Retinal pigment epithelial cell (primary cell): ENCODE results near the gene KIF5A.

Source experiments
- DNase-seq: peaks from one replicate; pipeline ENCODE4 v3.0.0-alpha.2; 2010; ENCODE audit warnings: low read depth
- H3K4me3 ChIP-seq: 2 replicates; pipeline ENCODE4 v1.5.1; 2011; ENCODE audit warnings: mild to moderate bottlenecking, low read length, control low read depth, moderate library complexity
- CTCF ChIP-seq: conservative IDR thresholded peaks from 2 replicates; pipeline ENCODE4 v1.5.1; 2011; ENCODE audit warnings: low read depth, low read length, control low read depth, inconsistent platforms

The KIF5A gene

DNA sequence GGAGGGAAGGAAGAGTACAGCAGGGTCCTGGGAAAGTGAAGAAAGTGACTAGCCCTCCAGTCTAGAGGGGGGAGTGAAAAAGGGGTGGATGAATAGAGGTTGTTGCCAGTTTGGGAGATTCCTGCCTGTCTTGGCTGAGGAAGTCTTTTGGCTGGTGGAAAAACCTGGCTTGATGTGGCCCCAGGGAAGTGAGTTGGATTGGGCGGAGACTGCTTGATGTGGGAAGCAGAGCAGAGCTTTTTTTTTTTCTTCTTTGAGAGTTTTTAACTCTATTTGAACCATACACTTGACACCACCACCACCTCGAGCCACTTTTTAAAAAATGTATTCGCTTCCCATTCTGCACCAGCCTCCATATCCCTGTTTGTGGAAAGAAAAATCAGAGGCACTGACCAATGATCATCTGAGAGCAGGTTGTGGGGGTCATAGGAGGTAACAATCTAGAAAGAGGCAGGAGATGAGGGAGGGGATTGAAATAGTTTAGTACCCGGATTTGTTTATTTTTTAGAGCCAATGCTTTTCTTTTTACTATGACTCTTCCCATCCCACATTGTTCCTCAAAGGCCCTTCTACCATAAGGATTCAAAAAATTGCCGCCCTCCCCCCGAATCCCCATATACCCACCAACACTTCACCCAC lies 54.1 kb downstream of the KIF5A start:
- no peak for DNase-seq
- TF ChIP-seq CTCF, result no peak
- peak overlapping the region; percentile 91 for H3K4me3 ChIP-seq

DNA sequence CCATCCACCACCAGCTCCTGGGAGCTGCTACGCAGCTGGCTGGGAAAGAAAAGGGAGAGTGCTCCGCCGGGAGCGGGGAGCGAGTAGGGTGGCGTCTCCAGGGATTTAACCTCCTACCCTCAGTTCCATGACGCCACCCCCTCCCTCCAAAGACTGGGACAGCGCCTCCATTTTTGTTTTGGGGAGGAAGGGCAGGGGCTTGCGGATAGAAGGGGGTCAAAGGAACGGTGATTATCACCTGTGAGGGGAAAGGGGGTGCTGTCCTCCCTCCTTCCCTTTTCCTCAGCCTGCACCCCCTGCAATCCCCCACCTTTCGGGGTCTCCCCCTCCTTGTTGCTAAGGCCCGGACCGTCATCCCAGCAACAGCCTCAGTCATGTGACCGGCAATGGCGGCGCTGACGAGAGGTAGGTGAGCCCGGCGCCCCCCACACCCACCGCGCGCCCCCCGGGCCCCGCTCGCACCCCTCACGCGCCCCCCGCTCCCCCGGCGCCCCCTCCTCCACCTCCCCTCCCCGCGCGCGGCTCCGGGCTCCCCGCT lies 54.7 kb downstream of the KIF5A start, which contains the start of gene DTX3:
DTX3 (plus strand) TSS at position 371 of the 538 bp plus-strand sequence. CDS start 1,694 bp downstream, outside the sequence.
- TF ChIP-seq CTCF, result no peak
- DNase-seq, result peak; percentile 12
- peak within 1 kb of the TSS; percentile 91 for H3K4me3 ChIP-seq

DNA sequence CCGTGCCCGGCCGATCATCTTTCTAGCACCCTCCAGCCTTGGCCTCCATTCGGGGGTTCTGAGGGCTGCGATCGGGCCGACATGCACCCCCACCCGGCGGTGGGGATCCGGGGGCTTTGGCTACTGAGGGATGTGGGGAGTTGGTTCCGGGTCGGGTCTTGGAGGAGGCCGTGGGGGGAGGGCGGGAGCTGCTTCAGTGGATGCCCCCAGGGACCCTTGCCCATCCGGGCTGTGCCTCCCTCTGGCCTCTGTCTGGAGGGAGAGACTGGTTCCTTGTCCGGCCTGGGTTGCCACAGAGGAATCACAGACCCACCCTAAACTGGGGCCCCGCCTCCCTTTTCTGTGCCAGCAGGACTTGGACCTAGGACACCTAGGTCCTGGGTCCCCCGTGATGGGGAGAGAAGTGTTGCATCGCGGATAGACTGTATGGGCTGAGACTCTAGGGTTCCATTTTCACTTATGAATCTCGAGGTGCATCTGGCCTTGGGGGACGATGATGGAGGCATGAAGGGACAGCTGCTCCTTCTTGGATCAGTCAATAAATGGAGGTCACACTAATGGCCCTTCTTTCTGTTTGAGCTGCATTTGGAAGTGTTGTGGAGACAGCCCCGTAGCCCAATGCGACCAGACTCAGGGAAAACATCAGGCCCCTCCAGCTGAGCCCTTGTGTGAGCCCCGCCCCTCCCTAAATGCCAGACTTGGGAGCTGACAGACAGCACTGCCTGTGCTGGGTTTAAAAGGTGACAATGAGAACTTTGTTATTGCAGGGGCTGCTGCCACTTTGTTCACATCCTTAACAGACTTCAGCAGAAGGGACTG lies 55.4 kb downstream of the KIF5A start:
- TF ChIP-seq CTCF, result no peak
- peak overlapping the region; percentile 91 for H3K4me3 ChIP-seq
- DNase-seq, result no peak

- H3K4me3 ChIP-seq, result peak overlapping the region; percentile 91
- DNase-seq, result no peak
- no peak for TF ChIP-seq CTCF
These were observed 56.0 kb downstream of the KIF5A start for GRCh38 chr12:57605811-57606311.

- H3K4me3 ChIP-seq, result no peak overlapping the region
- no peak for DNase-seq
- TF ChIP-seq CTCF, result no peak
These were observed 56.6 kb downstream of the KIF5A start for GRCh38 chr12:57606399-57606798.

DNA sequence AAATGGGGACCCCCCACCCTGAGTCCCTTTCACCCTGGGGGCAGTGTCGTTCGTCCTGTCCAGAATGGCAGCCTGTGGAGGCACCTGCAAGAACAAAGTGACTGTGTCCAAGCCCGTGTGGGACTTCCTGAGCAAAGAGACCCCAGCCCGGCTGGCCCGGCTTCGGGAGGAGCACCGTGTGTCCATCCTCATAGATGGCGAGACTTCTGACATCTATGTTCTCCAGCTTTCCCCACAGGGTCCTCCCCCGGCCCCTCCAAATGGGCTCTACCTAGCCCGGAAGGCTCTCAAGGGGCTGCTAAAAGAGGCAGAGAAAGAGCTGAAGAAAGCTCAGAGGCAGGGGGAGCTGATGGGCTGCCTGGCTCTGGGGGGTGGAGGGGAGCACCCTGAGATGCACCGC lies 57.0 kb downstream of the KIF5A start:
- no peak overlapping the region for H3K4me3 ChIP-seq
- no peak for DNase-seq

More for the DNA sequence above, 57.0 kb downstream of the KIF5A start:
- no peak for TF ChIP-seq CTCF
